Testis (tissue), 2 donors: ENCODE results near the gene PPP2R5B.

Experiments
- POLR2A ChIP-seq: fragments of 450-650 bp; IDR thresholded peaks from one replicate; pipeline ENCODE4 v1.6.1; 2017; ENCODE audit warnings: antibody characterized with exemption, mild to moderate bottlenecking, moderate library complexity
- TF ChIP-seq, protein P1 (sequence below), 3 experiments: fragments of 450-650 bp in 2 of 3; fragments of 200-600 bp in 1 of 3; sonication (generic) in 1 of 3; IDR thresholded peaks; one replicate each; pipeline ENCODE4 v1.5.1; 2016 to 2019; ENCODE audit warnings: antibody characterized with exemption in 3 of 3, mild to moderate bottlenecking in 2 of 3, moderate library complexity in 1 of 3

DNA sequence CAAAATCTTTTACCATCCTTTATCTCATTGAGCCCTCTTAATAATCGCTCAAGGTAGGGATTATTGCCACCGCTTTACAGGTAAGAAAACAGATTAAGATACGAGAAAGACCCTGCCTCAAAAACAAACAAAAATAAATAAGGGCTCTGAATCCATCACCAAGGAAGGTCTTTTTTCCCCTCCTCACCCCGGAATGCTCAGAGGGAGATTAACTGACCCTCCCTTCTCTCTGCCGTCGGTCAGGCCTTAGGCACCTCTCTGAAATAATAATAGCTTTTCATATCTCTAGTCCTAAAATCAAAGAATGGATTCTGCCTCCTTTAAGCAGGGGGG is 6.9 kb upstream of the PPP2R5B start:
- TF ChIP-seq, protein P1, sequence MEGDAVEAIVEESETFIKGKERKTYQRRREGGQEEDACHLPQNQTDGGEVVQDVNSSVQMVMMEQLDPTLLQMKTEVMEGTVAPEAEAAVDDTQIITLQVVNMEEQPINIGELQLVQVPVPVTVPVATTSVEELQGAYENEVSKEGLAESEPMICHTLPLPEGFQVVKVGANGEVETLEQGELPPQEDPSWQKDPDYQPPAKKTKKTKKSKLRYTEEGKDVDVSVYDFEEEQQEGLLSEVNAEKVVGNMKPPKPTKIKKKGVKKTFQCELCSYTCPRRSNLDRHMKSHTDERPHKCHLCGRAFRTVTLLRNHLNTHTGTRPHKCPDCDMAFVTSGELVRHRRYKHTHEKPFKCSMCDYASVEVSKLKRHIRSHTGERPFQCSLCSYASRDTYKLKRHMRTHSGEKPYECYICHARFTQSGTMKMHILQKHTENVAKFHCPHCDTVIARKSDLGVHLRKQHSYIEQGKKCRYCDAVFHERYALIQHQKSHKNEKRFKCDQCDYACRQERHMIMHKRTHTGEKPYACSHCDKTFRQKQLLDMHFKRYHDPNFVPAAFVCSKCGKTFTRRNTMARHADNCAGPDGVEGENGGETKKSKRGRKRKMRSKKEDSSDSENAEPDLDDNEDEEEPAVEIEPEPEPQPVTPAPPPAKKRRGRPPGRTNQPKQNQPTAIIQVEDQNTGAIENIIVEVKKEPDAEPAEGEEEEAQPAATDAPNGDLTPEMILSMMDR (IDR thresholded peaks at IDR 0.05) = no peak
- no peak for TF ChIP-seq POLR2A
